DMS153 treated with DMSO at 0.1 percent for 48 hours (cell line): ENCODE measurements around the gene PRR5.
A peak's percentile ranks its signal among the peaks of the same experiment; 100 is the strongest.
"Not testable (repeated sequence)": the region's sequence is repeated elsewhere in the genome, so short reads cannot be mapped to it uniquely, and the experiment has no call there.

Experiments
- DNase-seq: peaks from one replicate; lab custom pipeline; 2025; ENCODE audit not compliant: unreplicated experiment; lab: John Stamatoyannopoulos, UW

Gene PRR5

GRCh38 chr22:44734801-44735517, 33.0 kb downstream of the PRR5 start:
- no peak for DNase-seq

- peak; percentile 11 for DNase-seq
These were observed 33.8 kb downstream of the PRR5 start for GRCh38 chr22:44735518-44736428.

- no peak for DNase-seq
These were observed 34.8 kb downstream of the PRR5 start for GRCh38 chr22:44736581-44737405.

- no peak for DNase-seq
These were observed 35.7 kb downstream of the PRR5 start for GRCh38 chr22:44737406-44738346.

- DNase-seq = no peak
These were observed 36.3 kb downstream of the PRR5 start for GRCh38 chr22:44738347-44738715.

- no peak for DNase-seq
These were observed 37.0 kb downstream of the PRR5 start for GRCh38 chr22:44739024-44739423.

GRCh38 chr22:44739666-44740065, 37.7 kb downstream of the PRR5 start:
- DNase-seq = not testable (repeated sequence)

GRCh38 chr22:44740307-44740706, 38.3 kb downstream of the PRR5 start:
- no peak for DNase-seq

- no peak for DNase-seq
These were observed 39.9 kb downstream of the PRR5 start for GRCh38 chr22:44741929-44742328.

GRCh38 chr22:44743247-44743646, 41.2 kb downstream of the PRR5 start:
- no peak for DNase-seq

GRCh38 chr22:44743804-44744211, 41.8 kb downstream of the PRR5 start:
- DNase-seq = no peak

GRCh38 chr22:44745853-44746789, 44.1 kb downstream of the PRR5 start:
- no peak for DNase-seq

GRCh38 chr22:44747784-44748127, 45.8 kb downstream of the PRR5 start:
- not testable (repeated sequence) for DNase-seq

GRCh38 chr22:44748524-44748923, 46.5 kb downstream of the PRR5 start:
- DNase-seq = no peak

- no peak for DNase-seq
These were observed 48.5 kb downstream of the PRR5 start for GRCh38 chr22:44750481-44750880.

- peak; percentile 8 for DNase-seq
These were observed 50.5 kb downstream of the PRR5 start, which contains the start of gene ARHGAP8 for GRCh38 chr22:44752285-44753188. Gene ARHGAP8, plus strand, starts transcription at chr22:44752575. Its CDS starts 33,953 bp downstream, at chr22:44786528.

GRCh38 chr22:44753189-44754042, 51.4 kb downstream of the PRR5 start:
- DNase-seq = no peak
